Measurements from ENCODE around the gene DUSP2. TPM values are rescaled to one million over a fixed set of nuclear protein-coding genes. Genes with fewer than 3 reads are reported as not detected.

The DUSP2 gene
- total and polyA plus RNA-seq, 10 of the 15 experiments (the other 5 are each of a cell fraction or from before 2014, with no cell fraction given) = 9.7 to 212 (median 57.2) TPM

- TF ChIP-seq IRF4 (IDR thresholded peaks at IDR 0.05; ENCODE audit: low read depth, low read length) = no peak
- TF ChIP-seq SKIL (IDR thresholded peaks at IDR 0.05; ENCODE audit: low read depth, poor library complexity, severe bottlenecking) = no peak
- no peak for TF ChIP-seq FOXM1 (IDR thresholded peaks at IDR 0.05; ENCODE audit: low read depth, low read length)
- no peak for TF ChIP-seq SREBF2 (IDR thresholded peaks at IDR 0.05; ENCODE audit: low read length)
- no peak for TF ChIP-seq HSF1 (IDR thresholded peaks at IDR 0.05; ENCODE audit: low read depth, low read length)
- TF ChIP-seq MXI1 (IDR thresholded peaks at IDR 0.05; ENCODE audit: low read depth, low read length) = no peak
- no peak for TF ChIP-seq NR2C2 (IDR thresholded peaks at IDR 0.05; ENCODE audit: borderline replicate concordance, control insufficient read depth, insufficient read length, low read depth)
- TF ChIP-seq TCF7 (IDR thresholded peaks at IDR 0.05; ENCODE audit: borderline replicate concordance) = no peak
- no peak for TF ChIP-seq STAT3 (IDR thresholded peaks at IDR 0.05; ENCODE audit: low read depth, low read length)
- 0 out of 2 replicates have a peak, but pooled peaks have one; percentile 15 for TF ChIP-seq MLLT1 (IDR thresholded peaks at IDR 0.05)
- TF ChIP-seq POLR2AphosphoS5 (IDR thresholded peaks at IDR 0.05; ENCODE audit: low read length) = peak; percentile 76
- TF ChIP-seq ESRRA (IDR thresholded peaks at IDR 0.05; ENCODE audit: low read length) = no peak
- no peak for TF ChIP-seq ASH2L (IDR thresholded peaks at IDR 0.05; ENCODE audit: borderline replicate concordance, low read depth)
- TF ChIP-seq RFX5 (IDR thresholded peaks at IDR 0.05; ENCODE audit: low read depth, low read length) = no peak
- TF ChIP-seq NRF1 (conservative IDR thresholded peaks at IDR 0.05; ENCODE audit: low read depth, low read length) = no peak
- TF ChIP-seq CBX5 (IDR thresholded peaks at IDR 0.05; ENCODE audit: low read depth) = no peak
- no peak for TF ChIP-seq PRDM15 (CRISPR knock-in tag; IDR thresholded peaks at IDR 0.05)
- no peak for TF ChIP-seq NFXL1 (IDR thresholded peaks at IDR 0.05; ENCODE audit: borderline replicate concordance)
These were observed 6.8 kb downstream of the DUSP2 start, which contains the start of gene ASTL (continued) for GRCh38 chr2:96138179-96139145.

Data from GM12878 (cell line).